Central memory CD4-positive, alpha-beta T cell (primary cell): ENCODE results near the gene TMCO6.

Experiments
- DNase-seq: peaks from one replicate; pipeline ENCODE4 v3.0.0; 2022

The TMCO6 gene

DNA sequence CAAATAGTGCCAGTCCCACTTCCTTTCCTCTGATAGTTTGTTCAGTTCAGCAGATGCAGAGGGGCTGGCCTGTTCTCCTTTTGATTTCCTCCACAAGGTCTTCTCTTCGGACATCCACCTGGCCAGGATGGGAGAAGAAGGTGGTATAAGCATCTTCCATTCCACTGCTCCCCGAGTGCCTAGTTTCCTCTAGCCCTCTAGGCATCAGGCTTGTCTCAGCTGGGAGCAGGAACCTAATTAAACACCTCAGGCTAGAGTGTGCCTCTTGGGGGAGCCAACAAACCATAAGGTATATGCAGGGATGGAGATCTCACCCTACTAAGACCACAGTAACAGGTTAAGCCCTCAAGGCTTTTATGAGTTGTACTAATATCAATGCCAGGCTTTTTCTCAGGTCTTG lies 35.0 kb downstream of the TMCO6 start:
- DNase-seq, result no peak

DNA sequence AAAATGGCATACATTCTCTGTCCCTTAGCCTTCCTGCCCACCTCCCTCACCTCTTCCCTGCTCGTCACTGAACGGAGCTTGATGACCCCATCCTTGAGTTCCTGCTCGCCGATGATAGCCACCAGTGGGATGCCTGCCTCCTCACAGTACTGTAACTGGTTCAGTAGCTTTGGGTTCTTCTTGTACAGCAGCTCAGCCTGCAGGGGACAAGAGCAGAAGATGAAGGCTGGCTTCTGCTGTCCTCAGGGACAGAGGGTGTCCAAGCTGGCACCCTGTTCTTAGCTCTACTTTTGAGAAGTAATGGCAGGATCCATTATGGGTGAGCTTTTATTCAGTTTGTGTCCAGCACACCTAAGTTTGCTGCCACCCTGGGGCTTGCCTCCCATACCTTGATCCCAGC lies 35.4 kb downstream of the TMCO6 start:
- no peak for DNase-seq

DNA sequence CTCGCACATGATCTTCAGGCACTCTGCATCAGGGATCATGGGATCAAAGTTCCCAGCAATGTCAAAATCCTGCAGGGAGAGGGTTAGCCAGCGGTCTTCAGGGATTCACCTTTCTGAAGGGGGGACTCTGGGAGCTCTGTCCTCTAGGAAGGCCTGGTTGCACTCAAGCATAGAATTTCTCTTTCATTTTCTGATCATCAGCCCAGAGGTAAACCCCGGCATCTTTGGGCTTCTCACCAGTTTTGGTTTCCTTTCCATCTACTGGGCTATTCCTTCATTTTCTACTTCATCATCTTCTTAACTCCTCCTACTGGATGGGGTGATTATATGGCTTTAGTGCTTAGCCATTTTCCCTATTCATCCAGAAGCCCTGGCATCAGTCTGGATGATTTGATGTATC lies 38.7 kb downstream of the TMCO6 start:
- DNase-seq, result no peak

DNA sequence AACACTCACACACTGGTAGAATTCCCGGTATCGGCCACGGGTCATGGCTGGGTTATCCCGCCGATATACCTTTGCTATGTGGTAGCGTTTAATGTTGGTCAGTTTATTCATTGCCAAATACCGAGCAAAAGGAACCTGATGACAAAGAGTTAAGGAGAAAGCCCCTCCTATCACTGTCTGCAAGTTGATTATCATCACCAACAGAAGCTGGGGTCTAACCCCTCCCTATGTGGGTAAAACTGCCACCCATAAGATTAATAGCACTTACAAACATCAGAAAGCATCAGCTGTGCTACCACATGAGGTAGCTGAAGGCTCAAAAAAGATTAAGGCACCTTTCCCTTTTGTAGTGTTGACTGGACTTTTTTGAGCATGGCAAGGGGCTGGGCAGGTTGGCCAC lies 39.7 kb downstream of the TMCO6 start:
- DNase-seq, result no peak

DNA sequence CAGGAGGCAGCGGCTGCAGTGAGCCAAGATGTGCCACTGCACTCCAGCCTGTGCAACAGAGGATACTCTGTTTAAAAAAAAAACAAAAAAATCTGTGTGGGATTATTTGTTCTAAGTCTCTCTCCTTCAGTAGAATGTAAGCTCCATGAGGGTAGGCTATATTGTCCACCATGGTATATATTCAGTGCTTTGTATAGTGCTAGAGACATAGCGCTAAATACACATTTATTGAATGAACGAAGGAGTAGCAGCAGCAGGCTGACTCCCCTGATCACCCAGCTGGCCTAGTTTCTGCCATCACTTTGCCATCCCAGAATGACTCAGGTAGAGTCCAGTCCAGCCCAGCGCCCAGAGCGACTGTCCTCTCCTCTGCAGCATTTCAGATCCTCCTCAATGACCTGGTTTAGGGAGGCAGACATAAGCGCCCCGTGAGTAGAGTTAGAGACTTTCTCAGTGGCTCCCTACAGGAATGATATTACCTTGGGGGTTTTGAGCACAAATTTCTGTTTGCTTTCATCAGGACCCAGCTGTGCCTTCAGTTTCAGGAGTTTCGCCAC lies 51.2 kb downstream of the TMCO6 start:
- DNase-seq, result no peak

DNA sequence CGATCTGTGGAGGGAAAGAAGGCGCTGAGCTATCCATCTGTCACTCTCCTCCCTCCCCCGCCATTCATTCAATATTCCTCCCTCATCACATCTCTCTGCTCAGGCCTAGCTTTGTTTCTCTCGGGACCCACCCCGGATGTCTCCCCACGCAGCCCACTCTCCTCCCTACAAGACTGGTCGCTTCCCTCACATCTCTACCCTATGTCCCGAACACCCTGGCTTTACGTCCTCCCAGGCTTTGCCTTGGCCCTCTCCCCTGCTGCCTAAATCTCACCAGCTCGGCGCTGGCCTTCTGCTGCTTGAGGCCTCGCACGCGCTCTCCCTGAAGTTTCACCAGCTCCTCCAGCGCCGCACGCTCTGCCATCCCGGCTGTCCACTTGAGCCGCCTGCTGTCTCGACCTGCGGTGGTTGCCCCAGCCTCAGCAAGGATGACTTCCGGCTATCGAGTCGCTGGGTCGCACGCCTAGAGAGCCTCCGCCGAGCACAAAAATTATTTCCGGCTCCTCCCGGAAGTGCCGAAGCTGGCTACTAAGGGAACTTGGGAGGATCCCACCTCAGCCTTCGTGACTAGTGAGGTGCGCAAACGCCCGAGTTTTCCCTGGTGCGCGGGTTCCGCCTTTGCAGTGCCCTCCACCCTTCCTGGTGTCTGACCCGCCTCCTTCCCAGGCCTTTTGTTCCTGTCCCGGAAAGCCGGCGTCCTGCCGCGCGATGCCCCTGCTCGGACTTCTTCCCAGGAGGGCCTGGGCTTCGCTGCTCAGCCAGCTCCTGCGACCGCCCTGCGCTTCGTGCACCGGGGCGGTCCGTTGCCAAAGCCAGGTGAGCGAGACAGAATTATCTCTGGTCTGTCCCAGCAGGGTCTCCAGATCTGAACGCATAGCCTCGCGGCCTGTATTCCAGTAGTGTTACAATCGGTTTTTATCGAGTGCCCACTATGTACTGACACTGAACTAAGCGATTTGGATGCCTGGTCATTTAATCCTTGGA lies 52.0 kb downstream of the TMCO6 start, which contains the start of the genes HARS1 and HARS2:
Gene HARS1 (minus strand): TSS at position 430 of the 984 bp plus-strand sequence. CDS start 66 bp downstream, at position 364.
Gene HARS2 (plus strand): TSS at position 515 of the 984 bp plus-strand sequence. CDS start 194 bp downstream, at position 709.
- peak; percentile 74 for DNase-seq

DNA sequence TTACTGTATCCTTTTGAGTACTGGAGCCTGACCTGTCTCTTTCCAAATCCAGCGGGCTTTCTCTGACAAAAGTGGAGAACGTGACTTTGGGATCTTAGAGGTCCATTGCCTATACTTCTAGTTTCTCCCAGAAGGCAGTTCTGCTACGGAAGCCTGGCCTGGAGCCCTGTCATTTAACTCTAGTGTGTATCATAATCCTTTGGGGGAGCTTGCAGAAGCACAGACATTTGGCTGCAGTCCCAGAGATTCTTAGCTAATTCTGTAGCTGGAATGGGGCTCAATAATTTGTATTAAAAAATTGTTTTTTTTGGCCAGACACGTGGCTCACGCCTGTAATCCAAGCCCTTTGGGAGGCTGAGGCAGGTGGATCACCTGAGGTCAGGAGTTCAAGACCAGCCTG lies 55.0 kb downstream of the TMCO6 start:
- no peak for DNase-seq
